Putamen (tissue), 1 donor: ENCODE results near the gene RWDD3.
A peak's percentile ranks its signal among the peaks of the same experiment; 100 is the strongest.

Source experiments
- DNase-seq: peaks from one replicate; pipeline ENCODE4 v3.0.0-alpha.2; 2016; ENCODE audit warnings: low spot score

Gene RWDD3

DNA sequence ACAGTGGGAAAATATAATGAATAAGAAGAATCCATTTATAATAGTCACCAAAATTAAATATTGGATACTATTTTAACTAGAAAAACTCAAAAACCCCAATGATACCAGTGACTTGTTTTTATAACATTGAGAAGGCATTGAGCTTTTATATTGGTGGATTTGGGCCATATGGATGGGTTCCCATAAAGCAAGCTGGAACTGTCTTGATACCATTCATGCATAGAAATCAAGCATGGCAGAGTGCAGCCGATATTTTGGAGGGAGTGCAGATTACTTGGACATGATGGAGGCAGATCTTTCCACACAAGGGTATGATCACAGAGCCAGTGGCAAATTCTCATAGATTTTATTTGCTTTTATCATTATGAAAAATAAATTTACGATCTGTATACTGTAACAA is 3.8 kb upstream of the RWDD3 start:
- DNase-seq = no peak

DNA sequence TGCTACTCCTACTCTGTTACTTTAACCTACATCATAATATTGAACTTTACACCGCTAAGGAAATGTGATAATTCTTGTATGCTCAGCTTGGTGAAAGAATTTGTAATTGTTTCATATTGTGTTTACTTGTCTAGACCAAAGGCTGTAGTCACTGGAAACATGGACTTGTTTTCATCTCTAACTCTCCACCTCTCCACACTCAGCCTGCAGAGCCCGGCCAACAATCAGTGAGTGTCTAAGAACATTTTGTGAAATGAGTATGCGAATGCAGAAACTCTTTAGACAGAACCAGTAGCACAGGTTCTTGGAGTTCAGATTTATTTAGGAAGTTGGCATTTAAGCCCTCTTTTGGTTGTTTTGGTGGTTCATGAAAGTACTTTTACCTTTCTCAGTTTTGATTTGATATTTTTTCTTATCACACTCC is 3.2 kb upstream of the RWDD3 start:
- DNase-seq = no peak

DNA sequence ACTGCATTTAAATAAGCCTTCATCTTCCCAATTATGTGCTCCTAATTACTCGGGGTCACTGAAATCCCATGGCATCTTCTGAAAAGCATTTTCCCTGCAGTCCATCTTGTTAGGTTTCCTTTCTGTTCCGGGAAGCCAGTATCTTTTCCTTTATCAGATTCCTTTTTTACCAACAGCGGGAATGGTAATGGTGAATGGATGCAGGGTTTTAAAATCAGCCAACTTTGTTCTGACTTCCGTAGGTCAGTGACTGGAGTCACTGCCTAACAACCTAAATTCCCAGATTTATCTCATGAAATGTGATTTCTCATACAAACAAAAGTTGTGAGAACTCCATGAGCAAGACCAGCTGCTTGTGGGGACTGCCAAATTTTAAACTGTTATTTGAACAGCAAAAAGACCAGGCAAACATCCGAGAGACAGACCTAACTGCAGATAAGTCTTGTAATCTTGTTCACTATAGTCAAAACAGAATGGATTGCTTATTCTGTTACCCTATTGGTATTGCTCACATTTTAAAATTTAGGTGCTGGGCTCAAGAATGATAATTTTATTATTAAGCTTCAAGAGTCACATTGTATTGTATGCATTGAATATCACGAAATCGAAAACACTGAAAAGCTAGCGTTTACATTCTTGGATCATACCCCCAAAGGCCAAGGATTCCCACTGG is 1.2 kb upstream of the RWDD3 start:
- DNase-seq = no peak

DNA sequence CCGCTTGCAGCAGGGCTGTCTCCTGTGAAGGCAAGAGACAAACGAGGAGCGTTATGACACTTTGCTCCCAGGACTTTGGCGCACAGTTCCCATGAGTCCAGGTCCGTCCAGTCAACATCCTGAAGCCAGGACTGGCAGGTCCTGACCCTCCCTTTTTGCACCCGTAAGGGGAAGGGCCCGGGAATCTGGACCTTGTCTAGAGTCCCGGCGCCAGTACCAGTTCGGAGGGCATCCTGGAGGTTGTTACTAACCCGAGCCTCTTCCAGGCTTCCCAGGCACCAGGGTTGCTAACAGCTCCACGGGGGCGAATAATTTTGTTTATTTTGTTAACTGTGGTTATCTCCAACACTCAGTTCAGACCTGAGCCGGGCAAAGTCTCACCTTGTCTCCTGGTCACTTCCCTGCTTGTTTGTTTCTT is 682 bp upstream of the RWDD3 start:
- no peak for DNase-seq

DNA sequence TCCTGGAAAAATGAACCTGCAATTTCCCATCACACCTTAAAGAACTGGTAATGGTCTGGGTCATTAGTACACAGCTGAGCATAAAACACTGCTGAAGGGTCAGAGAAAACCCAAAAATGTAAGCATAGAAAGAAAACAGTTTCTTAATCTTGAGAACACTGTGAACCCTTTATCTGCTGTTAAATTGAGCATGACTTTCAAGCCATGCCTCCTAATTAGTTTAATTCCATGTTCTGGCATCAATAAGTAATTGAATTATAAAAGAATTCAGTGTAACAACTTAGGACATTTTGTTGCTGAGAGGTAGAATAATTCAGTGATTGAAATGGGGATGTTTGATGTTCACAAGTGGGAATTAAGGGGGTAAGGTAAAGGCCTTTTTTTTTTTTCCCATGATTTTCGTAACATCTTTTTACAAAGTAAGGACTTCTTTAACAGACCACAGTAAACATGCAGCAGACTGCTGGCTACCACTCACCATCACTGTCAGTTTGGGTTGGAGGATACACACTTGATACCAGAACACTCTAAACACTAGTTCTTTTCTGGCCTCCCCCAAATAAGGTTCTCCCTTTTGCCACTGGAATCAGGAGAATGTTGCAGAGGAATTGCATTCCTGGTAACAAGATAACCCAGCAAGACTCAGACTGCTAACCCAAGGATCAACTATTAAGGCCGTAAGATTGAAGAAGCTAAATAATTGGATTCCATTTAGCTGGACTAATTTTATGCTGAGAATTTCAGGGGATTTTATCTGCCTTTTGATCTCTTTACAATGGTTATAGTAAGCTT is 3.0 kb downstream of the RWDD3 start:
- DNase-seq = no peak

DNA sequence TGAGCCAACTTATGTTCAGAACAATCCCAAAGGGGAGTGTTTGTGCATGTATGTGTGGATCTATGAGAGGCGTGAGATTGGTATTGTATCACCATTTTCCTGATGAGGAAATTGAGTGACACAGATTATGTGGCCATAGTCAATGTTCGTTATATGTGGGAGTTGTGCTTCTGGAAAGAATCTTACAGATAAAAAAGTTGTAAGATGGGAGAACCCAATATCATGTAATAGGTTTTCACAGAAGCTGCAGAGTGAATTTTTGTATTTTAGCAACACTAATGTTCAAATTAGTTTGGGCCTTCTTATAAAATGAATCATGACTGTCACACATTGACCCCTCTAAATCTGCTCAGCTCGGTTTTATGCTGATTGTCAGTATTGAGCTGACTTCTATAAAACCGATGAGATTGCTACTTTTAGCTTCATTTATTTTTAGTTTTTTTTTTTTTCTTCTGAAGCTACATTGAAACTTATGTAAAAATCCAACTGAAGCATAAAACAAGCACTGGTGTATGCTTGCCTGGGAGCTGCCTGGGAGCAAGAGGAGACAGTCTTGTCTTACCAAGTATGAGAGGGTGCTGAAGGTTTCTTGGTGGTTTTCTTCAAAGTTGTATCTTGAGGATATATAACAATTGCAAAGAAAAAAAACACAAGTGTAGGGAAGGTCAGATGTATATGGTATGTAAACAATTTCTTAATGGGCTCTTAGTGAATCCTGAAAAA is 4.1 kb downstream of the RWDD3 start:
- DNase-seq = no peak

DNA sequence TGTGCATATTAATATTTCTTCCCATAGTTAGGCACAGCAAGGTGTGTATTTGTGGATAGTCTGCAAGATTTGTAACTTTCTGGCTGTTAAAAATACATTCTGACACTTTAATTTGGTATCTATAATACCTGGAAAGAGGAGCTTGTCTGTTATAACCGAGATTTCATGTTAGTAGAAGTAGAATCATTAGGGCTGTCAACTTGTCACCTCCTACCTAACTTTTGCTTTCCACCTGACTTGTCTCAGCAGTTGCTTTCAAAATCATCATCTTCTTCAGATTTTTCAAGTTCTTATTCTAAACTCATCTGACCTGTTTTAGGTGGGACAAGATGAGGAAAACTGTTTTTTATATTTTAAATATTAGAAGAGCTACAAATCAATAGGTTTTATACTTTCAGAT is 11.0 kb downstream of the RWDD3 start:
- peak; percentile 69 for DNase-seq

DNA sequence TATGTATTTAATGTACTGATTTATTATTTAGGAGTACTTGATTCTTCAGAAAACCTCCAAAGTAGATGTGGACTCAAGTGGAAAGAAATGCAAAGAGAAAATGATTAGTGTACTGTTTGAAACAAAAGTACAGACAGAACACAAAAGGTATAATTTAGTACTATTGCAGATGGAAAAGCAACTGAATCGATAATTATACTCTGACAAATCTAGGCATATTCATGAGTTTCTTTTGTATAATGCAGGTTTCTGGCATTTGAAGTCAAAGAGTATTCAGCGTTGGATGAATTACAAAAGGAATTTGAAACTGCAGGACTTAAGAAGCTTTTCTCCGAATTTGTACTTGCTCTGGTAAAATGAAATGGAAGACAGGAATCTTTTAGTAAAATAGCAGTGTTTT is 12.5 kb downstream of the RWDD3 start:
- no peak for DNase-seq

DNA sequence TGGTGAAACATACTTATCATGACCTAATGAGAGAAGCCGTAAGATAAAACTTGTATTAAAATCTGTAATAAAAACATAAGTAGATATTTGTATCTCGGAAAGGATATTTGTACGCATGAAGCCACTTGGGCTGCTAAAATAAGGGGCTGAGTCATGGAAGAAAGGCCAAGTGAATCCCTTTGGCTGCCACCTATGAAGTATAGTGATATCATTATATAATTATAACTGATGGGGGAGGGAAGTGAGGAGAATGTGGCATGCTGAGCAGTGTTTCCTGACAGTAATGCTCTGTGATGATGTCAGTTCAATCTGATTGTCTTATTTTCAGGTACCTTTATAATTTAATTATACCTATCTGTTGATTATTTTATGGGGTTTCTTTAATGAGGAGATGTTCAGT is 13.6 kb downstream of the RWDD3 start:
- DNase-seq = no peak

DNA sequence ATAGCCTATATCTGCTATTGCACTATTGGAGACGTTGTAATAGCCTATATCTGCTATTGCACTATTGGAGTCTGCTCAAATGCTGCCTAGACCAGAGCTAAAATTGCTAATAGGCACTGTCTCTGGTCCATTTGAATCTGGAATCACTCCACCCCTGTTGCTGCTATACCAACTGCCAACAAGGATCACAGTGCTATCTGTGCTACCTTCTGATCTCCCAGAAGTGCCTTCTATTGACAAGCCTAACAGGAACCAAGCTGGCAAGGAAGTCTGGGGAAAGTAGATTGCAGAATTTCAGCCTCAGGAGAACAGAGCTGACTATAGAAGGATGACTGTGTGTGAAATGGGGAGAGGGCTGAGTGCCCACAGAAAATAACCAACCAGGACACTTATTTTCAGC is 15.9 kb downstream of the RWDD3 start:
- no peak for DNase-seq

DNA sequence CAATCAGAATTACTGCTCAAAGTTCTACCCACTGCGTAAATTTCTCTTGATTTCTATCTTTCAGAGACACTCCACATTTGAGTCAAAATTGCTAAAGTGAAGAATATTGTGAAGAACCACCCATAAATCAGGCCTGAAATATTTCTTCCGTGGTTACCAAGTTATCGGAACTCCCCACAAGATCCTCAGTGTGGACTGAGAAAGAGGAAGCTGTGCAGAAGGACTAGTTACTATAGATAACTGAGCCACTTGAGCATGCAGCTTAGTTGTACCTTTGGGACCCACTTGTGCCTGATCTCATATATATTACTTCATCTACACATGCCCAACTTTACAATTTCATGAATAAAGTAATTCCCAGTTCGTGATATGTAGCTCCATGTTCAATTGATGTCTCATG is 18.4 kb downstream of the RWDD3 start:
- DNase-seq = no peak

DNA sequence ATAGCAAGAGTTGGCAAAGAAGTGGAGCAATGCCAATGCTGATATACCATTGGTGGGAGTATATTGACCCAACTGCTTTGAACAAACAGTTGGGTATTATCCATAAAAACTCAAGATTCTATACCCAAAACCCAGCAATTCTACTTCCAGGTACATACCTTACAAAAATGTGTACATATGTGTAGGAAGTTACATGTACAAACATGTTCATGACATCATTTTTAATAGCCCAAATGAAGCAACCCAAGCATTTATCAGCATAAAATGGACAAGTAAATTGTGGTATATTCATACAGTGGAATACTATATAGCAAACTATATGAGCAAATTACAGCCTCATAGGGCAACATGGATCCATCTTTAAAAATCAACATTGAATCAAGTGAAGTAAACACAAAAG is 20.9 kb downstream of the RWDD3 start:
- no peak for DNase-seq

DNA sequence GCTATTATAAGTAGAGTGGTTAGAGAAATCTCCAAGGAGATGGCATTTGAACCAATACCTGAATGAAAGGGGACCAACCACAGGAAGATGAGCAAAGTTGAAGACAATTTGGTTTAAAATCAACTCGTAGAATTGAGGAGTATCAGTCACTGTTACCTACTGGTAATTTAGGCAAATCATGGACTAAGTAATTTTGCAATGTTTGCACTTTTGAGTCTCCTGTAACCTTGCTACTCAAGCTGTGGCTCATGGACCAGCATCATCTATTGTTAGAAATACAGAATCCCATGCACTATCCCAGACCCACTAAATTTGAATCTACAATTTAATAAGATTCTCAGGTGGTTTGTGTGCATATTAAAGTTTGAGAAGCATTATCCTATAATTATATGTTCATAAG is 21.8 kb downstream of the RWDD3 start:
- no peak for DNase-seq

DNA sequence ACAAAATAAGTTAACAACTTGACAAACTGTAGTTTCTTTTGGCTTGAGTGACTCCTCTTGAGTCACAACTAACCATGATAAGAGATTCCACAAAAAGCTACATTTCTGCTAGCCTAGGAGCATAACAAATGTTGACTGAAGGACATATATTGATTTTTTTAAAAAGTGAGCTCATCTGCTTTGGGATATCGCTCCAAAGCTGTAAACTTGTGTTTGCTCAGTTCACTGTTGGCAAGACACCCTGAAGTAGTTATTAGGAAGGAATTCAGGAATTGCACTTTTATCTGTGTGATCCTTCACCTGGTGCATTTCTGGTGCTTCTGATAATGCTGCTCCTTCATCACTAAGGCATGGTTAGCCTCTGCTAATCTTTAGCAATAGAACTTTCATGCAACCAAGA is 23.7 kb downstream of the RWDD3 start:
- no peak for DNase-seq

DNA sequence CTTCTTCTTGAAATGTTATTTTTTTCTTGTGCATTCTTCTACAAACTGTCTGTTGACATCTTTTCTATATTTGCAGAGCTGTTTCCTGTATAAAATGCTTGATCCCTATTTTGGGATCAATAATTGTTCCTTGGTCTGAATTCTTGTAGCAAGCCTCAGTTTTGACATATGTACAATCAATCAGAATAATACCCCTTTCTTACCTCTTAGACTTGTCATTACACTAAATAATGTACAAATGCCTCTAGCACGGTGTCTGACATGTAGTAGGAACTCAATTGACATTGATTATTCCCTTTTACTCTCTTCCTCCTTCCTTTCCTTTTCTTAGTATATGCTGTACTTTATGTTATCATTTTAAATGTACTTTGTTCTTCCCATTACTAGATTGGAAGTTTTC is 25.2 kb downstream of the RWDD3 start:
- no peak for DNase-seq

DNA sequence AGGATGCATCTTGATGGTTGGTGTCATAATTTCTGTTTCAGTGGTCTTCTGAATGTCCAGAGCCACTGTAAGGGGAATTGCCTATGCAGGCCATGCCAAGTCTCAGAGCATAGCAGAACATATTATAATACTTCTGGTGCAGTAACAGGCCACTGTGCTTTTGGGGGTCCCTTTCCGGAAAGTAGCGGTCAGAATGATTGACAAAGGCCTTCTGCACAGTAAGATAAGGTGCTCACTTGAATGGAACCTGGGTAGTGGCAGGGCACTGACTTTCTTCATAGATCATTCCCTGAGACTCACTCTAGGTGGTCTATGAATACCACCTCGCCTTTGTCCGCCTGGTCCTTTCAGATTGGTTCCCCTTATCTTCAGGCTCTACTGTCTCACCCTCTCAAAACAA is 28.9 kb downstream of the RWDD3 start:
- no peak for DNase-seq

DNA sequence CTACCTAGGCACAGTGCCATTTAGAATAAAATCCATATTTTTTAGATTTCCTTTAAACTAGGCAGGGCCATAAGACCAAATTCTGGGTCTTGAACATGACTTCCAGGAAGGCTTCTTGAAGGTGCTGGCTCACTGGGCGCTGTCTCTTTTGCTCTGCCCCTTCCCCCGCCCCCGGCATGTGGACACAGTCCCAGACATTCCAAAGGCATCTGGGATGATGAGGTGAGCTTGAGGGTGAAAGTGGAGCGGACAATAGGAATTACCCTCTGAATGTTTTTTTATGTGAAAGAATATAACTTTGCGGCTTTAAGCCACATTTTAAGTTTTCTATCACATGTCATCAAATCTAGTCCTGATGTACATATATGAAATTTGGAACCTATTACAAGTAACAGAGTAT is 29.4 kb downstream of the RWDD3 start:
- DNase-seq = no peak

DNA sequence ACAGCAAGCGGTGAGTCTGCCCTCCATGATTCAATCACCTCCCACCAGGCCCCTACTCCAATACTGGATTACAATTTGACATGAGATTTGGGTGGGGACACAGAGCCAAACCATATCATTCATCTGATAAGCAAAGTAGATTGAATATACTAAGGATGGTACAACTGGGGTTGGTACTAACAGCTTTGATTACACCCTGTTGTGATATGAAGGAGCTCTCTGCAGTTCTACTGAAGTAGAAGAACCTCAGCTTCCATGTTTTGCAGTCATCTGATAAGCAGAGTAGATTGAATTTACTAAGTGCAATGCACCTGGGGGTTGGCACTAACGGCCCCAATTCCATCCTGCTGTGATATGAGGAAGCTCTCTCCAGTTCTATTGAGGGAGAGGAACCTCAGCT is 31.1 kb downstream of the RWDD3 start:
- DNase-seq = no peak

DNA sequence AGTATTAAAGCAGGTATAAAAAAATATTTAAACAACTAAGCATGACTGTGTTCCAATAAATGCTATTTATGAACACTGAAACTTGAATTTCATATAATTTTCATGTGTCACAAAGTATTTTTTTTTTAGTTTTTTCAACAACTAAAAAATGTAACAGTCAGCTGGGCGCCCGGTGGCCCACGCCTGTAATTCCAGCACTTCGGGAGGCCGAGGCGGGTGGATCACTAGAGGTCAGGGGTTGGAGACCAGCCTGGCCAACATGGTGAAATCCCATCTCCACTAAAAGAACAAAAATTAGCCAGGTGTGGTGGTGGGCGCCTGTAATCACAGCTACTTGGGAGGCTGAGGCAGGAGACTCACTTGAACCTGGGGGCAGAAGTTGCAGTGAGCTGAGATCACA is 42.4 kb downstream of the RWDD3 start:
- DNase-seq = no peak

DNA sequence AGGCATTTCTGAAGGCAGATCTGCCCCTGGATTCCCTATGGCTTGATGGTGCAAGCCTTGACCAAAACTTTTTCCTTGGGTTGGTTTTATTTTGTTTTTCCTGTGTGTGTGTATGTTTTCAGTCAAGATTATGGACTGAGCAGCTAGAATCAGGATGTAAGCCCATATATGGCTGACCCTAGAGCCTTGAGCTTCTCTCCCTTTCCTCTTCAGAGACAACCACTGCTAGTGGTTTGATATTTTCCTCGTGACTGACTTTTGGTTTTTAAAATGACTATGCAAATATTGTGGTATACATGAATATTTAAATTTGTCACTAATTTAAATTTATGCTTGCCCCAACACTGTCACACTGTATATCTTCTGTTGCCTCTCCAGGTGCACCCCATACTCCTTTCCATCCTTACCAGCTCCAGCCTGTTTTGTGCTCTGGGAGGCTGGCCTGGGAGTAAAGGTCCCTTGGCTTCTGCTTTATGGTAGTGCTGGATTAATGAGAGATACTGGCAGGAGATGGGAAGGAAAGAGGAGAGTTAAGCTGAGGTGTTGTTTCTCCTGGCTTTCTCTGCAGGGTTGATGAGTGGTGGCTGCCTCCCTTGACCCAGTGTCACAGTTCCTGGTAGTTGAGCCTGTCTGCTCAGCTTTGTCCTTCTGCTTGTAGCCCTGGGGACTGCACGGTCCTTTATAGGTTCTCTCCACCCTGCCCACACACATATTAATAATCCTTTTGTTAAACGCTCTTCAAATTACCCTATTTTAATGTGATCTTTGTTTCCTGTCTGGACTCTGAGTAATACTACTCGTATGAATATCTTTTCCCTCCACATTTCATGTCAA is 44.4 kb downstream of the RWDD3 start:
- DNase-seq = no peak

DNA sequence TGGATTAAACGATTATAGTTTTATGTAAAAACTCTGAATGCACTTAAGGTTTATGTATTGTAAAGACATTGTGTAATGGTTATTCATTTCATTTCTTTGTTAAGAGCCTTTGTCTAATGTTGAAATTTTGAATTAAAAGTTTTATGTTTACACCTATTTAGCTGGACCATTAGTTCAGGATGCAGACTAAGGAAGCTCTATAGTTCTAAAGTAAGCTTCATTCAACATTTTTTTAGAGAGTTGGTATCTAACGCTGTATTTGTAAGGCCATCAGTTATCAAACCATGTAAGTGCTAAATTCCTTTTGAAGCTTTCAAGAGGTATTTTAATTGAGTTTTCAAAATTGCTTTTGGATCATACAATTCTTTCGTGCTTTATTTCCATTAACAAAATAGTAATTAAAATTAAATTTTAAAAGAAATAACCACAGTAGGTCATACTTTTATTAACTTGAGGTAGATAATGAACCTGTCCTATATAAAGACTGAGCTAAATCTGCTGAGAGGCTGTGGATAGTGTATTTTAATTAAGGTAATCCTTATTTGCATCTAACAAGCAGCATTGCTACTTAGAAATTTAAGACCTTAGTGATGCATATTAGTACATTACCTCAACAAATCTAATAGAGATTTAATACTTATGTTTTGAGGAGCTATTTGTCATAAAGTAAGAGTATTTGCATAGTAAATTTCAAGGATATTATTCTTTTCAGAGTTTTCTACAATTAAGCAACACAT is 47.9 kb downstream of the RWDD3 start:
- DNase-seq = no peak

DNA sequence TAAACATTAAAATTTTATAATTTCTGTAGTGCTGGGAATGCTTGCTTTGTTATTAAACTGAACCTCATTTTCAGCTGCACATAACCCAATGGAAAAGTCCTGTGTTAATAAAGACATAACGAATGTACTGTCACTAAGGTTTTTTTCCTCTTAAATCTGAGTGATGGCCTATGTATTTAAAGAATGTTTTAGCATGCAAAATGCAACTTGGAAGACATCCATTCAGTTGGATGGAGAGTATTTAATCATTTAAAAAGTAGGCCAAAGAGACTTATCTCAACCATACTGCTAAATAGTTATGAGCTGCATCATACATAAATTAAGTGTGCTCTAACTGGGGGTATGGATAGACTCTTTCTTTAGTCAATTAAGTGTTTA is 48.5 kb downstream of the RWDD3 start:
- no peak for DNase-seq
